ENCODE data around the gene PPP2R5C.

DNA sequence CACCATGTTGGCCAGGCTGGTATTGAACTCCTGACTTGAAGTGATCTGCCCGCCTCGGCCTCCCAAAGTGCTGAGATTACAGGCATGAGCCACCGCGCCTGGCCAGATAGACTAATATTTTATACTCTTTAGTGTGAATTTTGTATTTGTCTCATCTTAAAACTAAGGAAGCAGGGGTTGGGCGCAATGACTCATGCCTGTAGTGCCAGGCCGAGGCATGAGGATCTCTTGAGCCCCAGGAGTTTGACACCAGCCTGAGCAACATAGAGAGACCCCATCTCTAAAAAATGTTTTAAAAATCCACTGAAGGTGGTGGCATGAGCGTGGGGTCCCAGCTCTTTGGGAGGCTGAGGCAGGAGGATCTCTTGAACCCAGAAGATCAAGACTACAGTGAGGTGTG, 211.8 kb downstream of the PPP2R5C start:
- TF ChIP-seq, protein P1, sequence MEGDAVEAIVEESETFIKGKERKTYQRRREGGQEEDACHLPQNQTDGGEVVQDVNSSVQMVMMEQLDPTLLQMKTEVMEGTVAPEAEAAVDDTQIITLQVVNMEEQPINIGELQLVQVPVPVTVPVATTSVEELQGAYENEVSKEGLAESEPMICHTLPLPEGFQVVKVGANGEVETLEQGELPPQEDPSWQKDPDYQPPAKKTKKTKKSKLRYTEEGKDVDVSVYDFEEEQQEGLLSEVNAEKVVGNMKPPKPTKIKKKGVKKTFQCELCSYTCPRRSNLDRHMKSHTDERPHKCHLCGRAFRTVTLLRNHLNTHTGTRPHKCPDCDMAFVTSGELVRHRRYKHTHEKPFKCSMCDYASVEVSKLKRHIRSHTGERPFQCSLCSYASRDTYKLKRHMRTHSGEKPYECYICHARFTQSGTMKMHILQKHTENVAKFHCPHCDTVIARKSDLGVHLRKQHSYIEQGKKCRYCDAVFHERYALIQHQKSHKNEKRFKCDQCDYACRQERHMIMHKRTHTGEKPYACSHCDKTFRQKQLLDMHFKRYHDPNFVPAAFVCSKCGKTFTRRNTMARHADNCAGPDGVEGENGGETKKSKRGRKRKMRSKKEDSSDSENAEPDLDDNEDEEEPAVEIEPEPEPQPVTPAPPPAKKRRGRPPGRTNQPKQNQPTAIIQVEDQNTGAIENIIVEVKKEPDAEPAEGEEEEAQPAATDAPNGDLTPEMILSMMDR (IDR thresholded peaks at IDR 0.05; ENCODE audit: control extremely low read depth in 1 of 3, insufficient read depth in 1 of 3, low read depth in 1 of 3, low read length in 3 of 3), result no peak
- TF ChIP-seq ZNF274 (IDR thresholded peaks at IDR 0.05; ENCODE audit: borderline replicate concordance, extremely low read depth, low read length) (no peak), CEBPB (IDR thresholded peaks at IDR 0.05; ENCODE audit: low read depth, low read length) (no peak), SP2 (IDR thresholded peaks at IDR 0.05; ENCODE audit: low read length) (no peak), EP300 (IDR thresholded peaks at IDR 0.05; ENCODE audit: borderline replicate concordance in 1 of 2, low read depth in 2 of 2, low read length in 2 of 2) (no peak), JUN (IDR thresholded peaks at IDR 0.05; ENCODE audit: low read depth, low read length) (no peak), EZH2 (IDR thresholded peaks at IDR 0.05; ENCODE audit: low read depth, low read length, severe bottlenecking) (no peak), CREB1 (IDR thresholded peaks at IDR 0.05) (no peak)
- TF ChIP-seq, protein P2, sequence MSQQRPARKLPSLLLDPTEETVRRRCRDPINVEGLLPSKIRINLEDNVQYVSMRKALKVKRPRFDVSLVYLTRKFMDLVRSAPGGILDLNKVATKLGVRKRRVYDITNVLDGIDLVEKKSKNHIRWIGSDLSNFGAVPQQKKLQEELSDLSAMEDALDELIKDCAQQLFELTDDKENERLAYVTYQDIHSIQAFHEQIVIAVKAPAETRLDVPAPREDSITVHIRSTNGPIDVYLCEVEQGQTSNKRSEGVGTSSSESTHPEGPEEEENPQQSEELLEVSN (IDR thresholded peaks at IDR 0.05), result no peak
